Mucosa of descending colon (tissue), 3 donors: ENCODE measurements around the gene DSCAM. TPM values are rescaled to one million over a fixed set of nuclear protein-coding genes. Genes with fewer than 3 reads are reported as not detected.

Source experiments
- ATAC-seq: fragments of 200-7000 bp; cut with Tn5 transposase; one replicate; pipeline ENCODE4 v1.9.1; 2020; ENCODE audit warnings: mild to moderate bottlenecking, moderate library complexity
- DNase-seq, 3 donors: peaks; one replicate each; pipeline ENCODE4 v3.0.0-alpha.2; 2020
- H3K36me3 ChIP-seq: fragments of 200-600 bp; one replicate; pipeline ENCODE4 v1.8.0; 2021; ENCODE audit warnings: low read depth, mild to moderate bottlenecking
- H3K4me1 ChIP-seq: fragments of 200-600 bp; one replicate; pipeline ENCODE4 v1.8.0; 2021; ENCODE audit warnings: low read depth, mild to moderate bottlenecking
- H3K4me3 ChIP-seq: fragments of 200-600 bp; one replicate; pipeline ENCODE4 v1.8.0; 2021; ENCODE audit warnings: mild to moderate bottlenecking
- H3K9me3 ChIP-seq: fragments of 200-600 bp; one replicate; pipeline ENCODE4 v1.8.0; 2021; ENCODE audit warnings: mild to moderate bottlenecking
- intact Hi-C, 2 donors: fragments of 100-400 bp; cut with DNase I in 1 of 2; cut with micrococcal nuclease in 1 of 2; formaldehyde crosslinking; loops; one replicate each; pipeline versions ENCODE4 v1.11.0 to v1.11.1; 2022; cut with DNase I, micrococcal nuclease
- total RNA-seq, 3 donors: library from RNA; stranded (reverse); fragmentation: NEBNext Ultra II Directional in 2 of 3; extraction: Animal tissue kit (Norgen Biotek cat#: 25700) in 2 of 3; gene quantifications; one replicate each; pipeline versions ENCODE4 v1.2.1 to v1.2.4, GENCODE V29; 2021 to 2023
- TF ChIP-seq, protein P1 (sequence below): fragments of 200-600 bp; IDR thresholded peaks from one replicate; pipeline ENCODE4 v1.8.0; 2022; ENCODE audit warnings: antibody characterized with exemption, mild to moderate bottlenecking
- donor health status: DM: no; HTN: no; CAD: no; lungs with moderate emphysema.
- donor health status: DM: no; HTN: no; CAD: no.
- donor health status: DM: no; HTN: yes; CAD: no.

The DSCAM gene
- total RNA-seq, 3 donors from 2014 or later, result 0.35 TPM; not detected in 2

DNA sequence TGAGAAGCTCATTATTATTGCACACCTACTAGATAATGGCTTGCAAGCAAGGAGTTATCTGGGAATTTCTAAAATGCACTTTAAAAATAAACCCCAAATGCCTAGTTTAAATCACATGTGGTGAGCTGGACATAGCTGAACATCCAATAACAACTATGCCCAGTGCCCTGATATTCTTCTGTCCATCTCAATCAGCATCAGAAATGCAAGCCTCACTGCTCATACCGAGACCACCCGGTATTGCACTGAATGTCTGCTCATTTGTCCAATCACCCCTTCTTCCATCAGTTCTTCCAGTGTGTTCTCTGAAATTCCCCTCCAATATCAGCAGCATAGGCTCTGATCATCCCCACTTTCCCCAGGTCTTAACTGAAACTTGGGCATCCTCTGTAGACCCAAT is 383.8 kb downstream of the DSCAM start:
- no peak overlapping the region for H3K4me3 ChIP-seq
- ATAC-seq (no peak), DNase-seq (no peak)
- intact Hi-C loops, result no loop called here
- no peaks in the 10 kb centered on the region for H3K9me3 ChIP-seq
- no peaks in the 10 kb centered on the region for H3K4me1 ChIP-seq
- no peaks in the 10 kb centered on the region for H3K36me3 ChIP-seq
- TF ChIP-seq, protein P1, sequence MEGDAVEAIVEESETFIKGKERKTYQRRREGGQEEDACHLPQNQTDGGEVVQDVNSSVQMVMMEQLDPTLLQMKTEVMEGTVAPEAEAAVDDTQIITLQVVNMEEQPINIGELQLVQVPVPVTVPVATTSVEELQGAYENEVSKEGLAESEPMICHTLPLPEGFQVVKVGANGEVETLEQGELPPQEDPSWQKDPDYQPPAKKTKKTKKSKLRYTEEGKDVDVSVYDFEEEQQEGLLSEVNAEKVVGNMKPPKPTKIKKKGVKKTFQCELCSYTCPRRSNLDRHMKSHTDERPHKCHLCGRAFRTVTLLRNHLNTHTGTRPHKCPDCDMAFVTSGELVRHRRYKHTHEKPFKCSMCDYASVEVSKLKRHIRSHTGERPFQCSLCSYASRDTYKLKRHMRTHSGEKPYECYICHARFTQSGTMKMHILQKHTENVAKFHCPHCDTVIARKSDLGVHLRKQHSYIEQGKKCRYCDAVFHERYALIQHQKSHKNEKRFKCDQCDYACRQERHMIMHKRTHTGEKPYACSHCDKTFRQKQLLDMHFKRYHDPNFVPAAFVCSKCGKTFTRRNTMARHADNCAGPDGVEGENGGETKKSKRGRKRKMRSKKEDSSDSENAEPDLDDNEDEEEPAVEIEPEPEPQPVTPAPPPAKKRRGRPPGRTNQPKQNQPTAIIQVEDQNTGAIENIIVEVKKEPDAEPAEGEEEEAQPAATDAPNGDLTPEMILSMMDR, result no peak

- DNase-seq, result no peak
- no peaks in the 10 kb centered on the region for H3K4me1 ChIP-seq
- no peak overlapping the region for H3K4me3 ChIP-seq
- no peaks in the 10 kb centered on the region for H3K9me3 ChIP-seq
- ATAC-seq, result no peak
- H3K36me3 ChIP-seq, result no peaks in the 10 kb centered on the region
- intact Hi-C loops, result no loop called here
- TF ChIP-seq, protein P1, result no peak
Measured at GRCh38 chr21:40461008-40461407, 385.9 kb downstream of the DSCAM start.

GRCh38 chr21:40457741-40458140 is 389.2 kb downstream of the DSCAM start:
- no peaks in the 10 kb centered on the region for H3K4me1 ChIP-seq
- TF ChIP-seq, protein P1, result no peak
- no peak for DNase-seq
- H3K4me3 ChIP-seq, result no peak overlapping the region
- H3K36me3 ChIP-seq, result no peaks in the 10 kb centered on the region
- intact Hi-C loops, result no loop called here
- ATAC-seq, result no peak
- no peaks in the 10 kb centered on the region for H3K9me3 ChIP-seq

DNA sequence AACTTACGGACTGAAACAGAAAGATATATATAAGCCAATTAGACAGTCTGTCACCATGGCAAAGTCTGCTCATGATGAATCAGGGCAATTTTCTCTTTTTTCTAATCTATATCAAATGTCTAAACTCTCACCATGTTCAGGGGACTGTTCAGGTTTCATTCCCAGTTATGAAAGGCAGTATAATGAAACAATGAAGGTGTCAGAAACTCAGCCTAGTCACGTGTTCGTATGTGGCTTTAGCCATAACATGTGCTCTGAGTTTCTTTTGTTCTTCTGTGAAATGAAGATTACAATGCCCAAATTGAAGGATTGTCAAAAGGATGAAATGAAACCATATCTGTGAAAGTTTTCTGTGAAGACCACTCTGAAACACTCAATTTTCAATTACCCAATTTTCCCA is 392.9 kb downstream of the DSCAM start:
- H3K36me3 ChIP-seq, result no peaks in the 10 kb centered on the region
- H3K4me1 ChIP-seq, result no peaks in the 10 kb centered on the region
- intact Hi-C loops, result no loop called here
- ATAC-seq (no peak), DNase-seq (no peak)
- no peaks in the 10 kb centered on the region for H3K9me3 ChIP-seq
- TF ChIP-seq, protein P1, result no peak
- no peak overlapping the region for H3K4me3 ChIP-seq

DNA sequence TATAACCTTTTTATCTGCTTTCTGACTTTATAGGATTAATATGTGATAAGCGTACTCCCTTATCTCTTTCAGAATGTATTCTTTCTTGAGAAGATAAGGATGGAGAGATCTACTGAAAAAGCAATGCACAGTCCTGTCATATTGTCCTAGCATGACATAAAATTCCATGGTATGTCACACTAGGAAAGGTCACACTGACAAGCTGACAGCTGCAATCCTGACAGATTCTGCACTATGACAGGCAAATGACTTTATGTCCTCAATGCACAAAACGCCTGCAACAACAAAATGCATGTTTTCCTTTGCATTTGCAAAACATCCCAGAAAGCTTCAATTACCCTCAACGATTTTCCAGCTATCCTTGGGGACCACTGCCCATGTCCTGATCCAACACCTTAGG is 393.8 kb downstream of the DSCAM start:
- Histone ChIP-seq H3K36me3 (no peaks in the 10 kb centered on the region), H3K9me3 (no peaks in the 10 kb centered on the region), H3K4me1 (no peaks in the 10 kb centered on the region), H3K4me3 (no peak overlapping the region)
- no peak for DNase-seq
- TF ChIP-seq, protein P1, result no peak
- intact Hi-C loops, result no loop called here
- no peak for ATAC-seq

DNA sequence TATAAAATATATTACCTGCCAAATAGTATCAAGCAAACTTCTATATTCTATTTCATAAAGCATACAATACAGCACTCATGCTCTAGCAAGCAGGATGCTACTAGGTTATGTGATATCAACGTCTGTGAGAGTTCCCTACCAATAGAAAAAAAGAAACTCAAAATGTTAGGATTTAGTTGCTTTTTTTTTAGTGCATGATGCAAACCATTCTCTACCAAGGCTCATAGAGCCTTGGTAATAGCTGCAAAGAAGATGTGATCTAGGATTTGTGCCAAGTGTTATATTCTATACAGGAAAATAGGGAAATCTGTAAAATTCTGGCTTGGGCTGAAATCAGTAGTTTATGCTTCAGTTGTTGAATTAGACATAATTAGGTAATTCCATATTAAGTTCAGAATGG is 394.4 kb downstream of the DSCAM start:
- no peak for ATAC-seq
- no peak for DNase-seq
- TF ChIP-seq, protein P1, result no peak

More for the DNA sequence above, 394.4 kb downstream of the DSCAM start:
- Histone ChIP-seq H3K9me3 (no peaks in the 10 kb centered on the region), H3K4me3 (no peak overlapping the region), H3K4me1 (no peaks in the 10 kb centered on the region), H3K36me3 (no peaks in the 10 kb centered on the region)
- intact Hi-C loops, result no loop called here
